Measurements from ENCODE around the gene NR2C2AP.

GRCh38 chr19:19213426-19214158, 10.4 kb upstream of the NR2C2AP start:
- TF ChIP-seq JUN (IDR thresholded peaks at IDR 0.05; ENCODE audit: borderline replicate concordance, insufficient read depth, insufficient read length, low read depth) (no peak), EZH2 (IDR thresholded peaks at IDR 0.05; ENCODE audit: borderline replicate concordance, low read depth, low read length, severe bottlenecking) (no peak), GATA2 (IDR thresholded peaks at IDR 0.05; ENCODE audit: insufficient read depth, insufficient read length, low read depth, low read length) (no peak)
- TF ChIP-seq, protein P1, sequence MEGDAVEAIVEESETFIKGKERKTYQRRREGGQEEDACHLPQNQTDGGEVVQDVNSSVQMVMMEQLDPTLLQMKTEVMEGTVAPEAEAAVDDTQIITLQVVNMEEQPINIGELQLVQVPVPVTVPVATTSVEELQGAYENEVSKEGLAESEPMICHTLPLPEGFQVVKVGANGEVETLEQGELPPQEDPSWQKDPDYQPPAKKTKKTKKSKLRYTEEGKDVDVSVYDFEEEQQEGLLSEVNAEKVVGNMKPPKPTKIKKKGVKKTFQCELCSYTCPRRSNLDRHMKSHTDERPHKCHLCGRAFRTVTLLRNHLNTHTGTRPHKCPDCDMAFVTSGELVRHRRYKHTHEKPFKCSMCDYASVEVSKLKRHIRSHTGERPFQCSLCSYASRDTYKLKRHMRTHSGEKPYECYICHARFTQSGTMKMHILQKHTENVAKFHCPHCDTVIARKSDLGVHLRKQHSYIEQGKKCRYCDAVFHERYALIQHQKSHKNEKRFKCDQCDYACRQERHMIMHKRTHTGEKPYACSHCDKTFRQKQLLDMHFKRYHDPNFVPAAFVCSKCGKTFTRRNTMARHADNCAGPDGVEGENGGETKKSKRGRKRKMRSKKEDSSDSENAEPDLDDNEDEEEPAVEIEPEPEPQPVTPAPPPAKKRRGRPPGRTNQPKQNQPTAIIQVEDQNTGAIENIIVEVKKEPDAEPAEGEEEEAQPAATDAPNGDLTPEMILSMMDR (IDR thresholded peaks at IDR 0.05; ENCODE audit: extremely low read depth in 1 of 2, insufficient read depth in 1 of 2, low read depth in 1 of 2, low read length in 2 of 2): no peak
